ENCODE data around the gene PMFBP1. TPM values are rescaled to one million over a fixed set of nuclear protein-coding genes. Genes with fewer than 3 reads are reported as not detected.

PMFBP1 gene
- total RNA-seq, 1 experiment from 2014 or later: 2.7 TPM

DNA sequence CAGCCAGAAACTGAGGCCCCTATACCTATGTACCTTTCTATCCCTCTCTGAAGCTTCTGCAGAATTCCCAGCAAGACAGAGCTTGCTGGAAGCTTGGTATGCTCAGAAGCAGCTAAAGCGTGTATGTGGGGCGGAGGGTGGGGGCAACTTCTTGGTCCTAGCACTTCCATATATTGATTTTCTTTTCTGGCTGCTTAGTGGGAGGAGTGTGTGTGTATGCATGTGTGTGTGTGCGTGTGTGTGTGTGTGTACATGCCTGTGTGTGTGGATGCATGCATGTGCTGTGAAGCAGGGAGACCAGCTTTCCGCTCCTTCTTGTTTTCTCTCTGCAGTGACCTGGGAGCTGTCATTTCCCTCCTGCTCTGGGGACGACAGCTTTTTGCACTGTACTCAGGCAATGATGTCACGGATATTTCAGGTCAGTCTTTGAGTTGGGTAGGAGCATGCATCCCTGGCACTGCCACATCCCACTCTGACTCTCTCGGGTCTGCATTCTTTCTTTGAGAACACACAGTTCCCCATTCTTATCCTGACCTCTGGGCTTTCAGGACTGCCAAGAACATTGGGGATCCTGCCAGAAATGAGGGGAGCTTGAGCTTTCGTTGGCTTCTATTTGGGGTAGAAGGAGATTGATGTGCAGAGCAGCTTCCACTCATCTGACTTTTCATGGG is 98.3 kb downstream of the PMFBP1 start:
- H4K8ac ChIP-seq (replicated peaks; ENCODE audit: insufficient read length, low read depth, low read length): no peak overlapping the region
- no peak overlapping the region for H3T11ph ChIP-seq (ENCODE audit: low read length)
- H3K4me1 ChIP-seq (ENCODE audit: insufficient read depth, low read length): no peaks in the 10 kb centered on the region
- Mint-ChIP-seq H3K27me3 (ENCODE audit: low read depth) (peaks cover 2% of the 10 kb centered on the region; the same call in 1 of the 2 replicates), H3K27ac (no peak overlapping the region), H3K4me1 (peaks cover 13 to 14% of the 10 kb centered on the region in 2 experiments), H3K9me3 (no peaks in the 10 kb centered on the region), H3K4me3 (no peak overlapping the region), H3K36me3 (ENCODE audit: insufficient read depth in 1 of 3, low read depth in 3 of 3) (no peaks in the 10 kb centered on the region; a peak in 1 of 7 replicates)
- no peaks in the 10 kb centered on the region for H3K79me1 ChIP-seq (ENCODE audit: insufficient read depth, low read depth, low read length, poor library complexity, severe bottlenecking)
- no peak overlapping the region for H2BK120ac ChIP-seq (ENCODE audit: low read depth, low read length, poor library complexity, severe bottlenecking)
- H3K18ac ChIP-seq (ENCODE audit: insufficient read length, low read depth, low read length): no peak overlapping the region
- H4K20me1 ChIP-seq (ENCODE audit: control insufficient read depth, insufficient read depth, insufficient read length): no peaks in the 10 kb centered on the region
- H3K4ac ChIP-seq (ENCODE audit: low read depth, low read length): no peak overlapping the region
- H3K27me3 ChIP-seq (ENCODE audit: insufficient read depth, low read length): no peaks in the 10 kb centered on the region
- H2AK5ac ChIP-seq (ENCODE audit: insufficient read length, low read length): no peak overlapping the region
- no CpG with 5 or more reads among the region's 8 CpGs for WGBS (ENCODE audit: extremely low coverage, insufficient read length, low lambda C conversion rate)
- H2BK12ac ChIP-seq (ENCODE audit: insufficient read length, low read depth, low read length): no peak overlapping the region
- no peaks in the 10 kb centered on the region for H3K9me3 ChIP-seq (ENCODE audit: control insufficient read depth, low read depth, low read length)
- H3K27ac ChIP-seq (ENCODE audit: insufficient read length, low read depth, low read length): no peak overlapping the region
- H3K4me2 ChIP-seq (ENCODE audit: insufficient read depth, insufficient read length, low read length): no peak overlapping the region
- no peak overlapping the region for H2BK20ac ChIP-seq (ENCODE audit: low read depth, low read length, poor library complexity, severe bottlenecking)
- H3K14ac ChIP-seq (ENCODE audit: insufficient read depth, low read length): no peak overlapping the region; the same call in 1 of the 2 replicates
- H4K5ac ChIP-seq (ENCODE audit: insufficient read length, low read depth, low read length): no peak overlapping the region
- H3K79me2 ChIP-seq (ENCODE audit: insufficient read depth, low read length): no peaks in the 10 kb centered on the region
- no peak overlapping the region for H3K56ac ChIP-seq (ENCODE audit: insufficient read length, low read depth, low read length)
- H3K9ac ChIP-seq (ENCODE audit: extremely low read depth, insufficient read length, low read length): no peak overlapping the region
- no peak overlapping the region for H2BK5ac ChIP-seq (ENCODE audit: insufficient read length, low read length)
- no peak overlapping the region for H3K23ac ChIP-seq (ENCODE audit: insufficient read length, low read depth, low read length)
- no peak for DNase-seq
- H2BK15ac ChIP-seq (ENCODE audit: low read depth, low read length): no peak overlapping the region
- H3K23me2 ChIP-seq (ENCODE audit: insufficient read length, low read depth, low read length, poor library complexity, severe bottlenecking): no peaks in the 10 kb centered on the region
- no peak overlapping the region for H4K91ac ChIP-seq (ENCODE audit: insufficient read length, low read depth, low read length)
- TF ChIP-seq CTCF (conservative IDR thresholded peaks at IDR 0.05): no peak
- no peak overlapping the region for H2AFZ ChIP-seq (ENCODE audit: low read length)
